HepG2 (cell line): Measurements from ENCODE around the gene TMEM267.

ENCODE experiments used
- CENPX ChIP-seq: sonication (generic); formaldehyde crosslinking; IDR thresholded peaks from 2 replicates; pipeline ENCODE4 v1.9.0; 2021; ENCODE audit warnings: mild to moderate bottlenecking, missing genetic modification reagents, moderate library complexity
- CTCF ChIP-seq: sonication (generic); formaldehyde crosslinking; IDR thresholded peaks from 2 replicates; pipeline ENCODE4 v1.5.0; 2020; ENCODE audit warnings: mild to moderate bottlenecking, missing genetic modification reagents, moderate library complexity
- EP300 ChIP-seq, 3 experiments: sonication (generic) in 1 of 3; formaldehyde crosslinking in 1 of 3; IDR thresholded peaks; 2 replicates each; pipeline versions ENCODE4 v1.5.1 to v1.6.1; 2011 to 2020; ENCODE audit warnings: low read depth in 2 of 3, low read length in 2 of 3, borderline replicate concordance in 1 of 3, improper control_type of control experiment in 1 of 3, mild to moderate bottlenecking in 1 of 3, missing genetic modification reagents in 1 of 3, moderate library complexity in 1 of 3
- EZH2 ChIP-seq: conservative IDR thresholded peaks from 2 replicates; pipeline ENCODE4 v1.6.1; 2012; ENCODE audit warnings: mild to moderate bottlenecking, low read depth, low read length, moderate library complexity
- GMEB1 ChIP-seq: sonication (generic); formaldehyde crosslinking; IDR thresholded peaks from 2 replicates; pipeline ENCODE4 v1.5.1; 2020; ENCODE audit warnings: missing genetic modification reagents, mild to moderate bottlenecking, borderline replicate concordance
- HDAC6 ChIP-seq: fragments of 200-600 bp; sonication (generic); IDR thresholded peaks from 2 replicates; pipeline ENCODE4 v1.7.0; 2017; ENCODE audit warnings: mild to moderate bottlenecking, antibody characterized with exemption, low read length, low read depth
- IRF9 ChIP-seq: sonication (generic); formaldehyde crosslinking; IDR thresholded peaks from 2 replicates; pipeline ENCODE4 v1.8.0; 2022; ENCODE audit warnings: missing genetic modification reagents, mild to moderate bottlenecking, borderline replicate concordance
- MAX ChIP-seq: IDR thresholded peaks from 2 replicates; pipeline ENCODE4 v1.6.1; 2012; ENCODE audit warnings: inconsistent platforms
- MXI1 ChIP-seq: IDR thresholded peaks from 3 replicates; pipeline ENCODE4 v1.6.1; 2012; ENCODE audit warnings: low read depth, low read length, inconsistent platforms, borderline replicate concordance
- MYNN ChIP-seq: sonication (generic); formaldehyde crosslinking; IDR thresholded peaks from 2 replicates; pipeline ENCODE4 v1.4.0; 2020; ENCODE audit warnings: mild to moderate bottlenecking, low read depth, missing genetic modification reagents
- POLR2A ChIP-seq, 2 experiments: IDR thresholded peaks; 2 replicates each; pipeline ENCODE4 v1.6.1; 2011; ENCODE audit warnings: low read depth in 2 of 2, low read length in 2 of 2, mild to moderate bottlenecking in 1 of 2, moderate library complexity in 1 of 2; ENCODE audit not compliant: insufficient read depth in 1 of 2
- ZBTB7B ChIP-seq: sonication (generic); formaldehyde crosslinking; IDR thresholded peaks from 2 replicates; pipeline ENCODE4 v1.4.0; 2020; ENCODE audit warnings: missing genetic modification reagents

- TF ChIP-seq CTCF (CRISPR knock-in tag), result no peak
- no peak for TF ChIP-seq MAX
- TF ChIP-seq MXI1, result no peak
- TF ChIP-seq POLR2A (IDR thresholded peaks at IDR 0.05; ENCODE audit: insufficient read depth in 1 of 2, low read depth in 2 of 2, low read length in 2 of 2), result no peak
- no peak for TF ChIP-seq EZH2
- no peak for TF ChIP-seq IRF9 (CRISPR knock-in tag)
- no peak for TF ChIP-seq HDAC6
- no peak for TF ChIP-seq ZBTB7B (CRISPR knock-in tag)
- TF ChIP-seq CENPX, result no peak
- no peak for TF ChIP-seq GMEB1
- TF ChIP-seq MYNN, result no peak
- TF ChIP-seq EP300 (IDR thresholded peaks at IDR 0.05; ENCODE audit: low read depth in 2 of 2, low read length in 2 of 2), result no peak
- TF ChIP-seq EP300 (CRISPR knock-in tag; IDR thresholded peaks at IDR 0.05; ENCODE audit: borderline replicate concordance), result no peak
These were observed 71.5 kb downstream of the TMEM267 start, which contains the start of gene CCL28 for GRCh38 chr5:43412156-43412555.
